Measurements from ENCODE around the gene SH3GLB1. TPM values are rescaled to one million over a fixed set of nuclear protein-coding genes. Genes with fewer than 3 reads are reported as not detected.

SH3GLB1 gene
- total and polyA plus RNA-seq, 2 of the 13 experiments (the other 11 are each of a cell fraction or from before 2014, with no cell fraction given) = 26.0 to 41.5 TPM

- TF ChIP-seq FOXP4 (CRISPR knock-in tag; IDR thresholded peaks at IDR 0.05) (peak; percentile 88), ESRRA (CRISPR knock-in tag; IDR thresholded peaks at IDR 0.05; ENCODE audit: low read depth) (no peak), ZNF530 (CRISPR knock-in tag; IDR thresholded peaks at IDR 0.05; ENCODE audit: low read depth) (no peak), ZNF589 (CRISPR knock-in tag; conservative IDR thresholded peaks at IDR 0.05) (no peak), ZBTB10 (CRISPR knock-in tag; IDR thresholded peaks at IDR 0.05; ENCODE audit: borderline replicate concordance) (no peak; the same call in 1 of the 2 replicates), MYNN (CRISPR knock-in tag; IDR thresholded peaks at IDR 0.05; ENCODE audit: low read depth) (no peak), ZNF704 (CRISPR knock-in tag; IDR thresholded peaks at IDR 0.05; ENCODE audit: borderline replicate concordance) (no peak), HMG20B (CRISPR knock-in tag; conservative IDR thresholded peaks at IDR 0.05) (peak; percentile 70; the same call in 1 of the 2 replicates), KAT2B (IDR thresholded peaks at IDR 0.05; ENCODE audit: borderline replicate concordance, low read depth, low read length) (no peak), NFKBIZ (CRISPR knock-in tag; IDR thresholded peaks at IDR 0.05) (peak; percentile 60; the same call in 1 of the 2 replicates), SATB2 (CRISPR knock-in tag; IDR thresholded peaks at IDR 0.05) (peak; percentile 85), ZNF136 (CRISPR knock-in tag; IDR thresholded peaks at IDR 0.05; ENCODE audit: low read depth) (no peak), ZKSCAN8 (CRISPR knock-in tag; IDR thresholded peaks at IDR 0.05; ENCODE audit: borderline replicate concordance) (0 out of 2 replicates have a peak, but pooled peaks have one; percentile 37), AKAP8 (CRISPR knock-in tag; IDR thresholded peaks at IDR 0.05) (no peak), ZNF790 (CRISPR knock-in tag; IDR thresholded peaks at IDR 0.05; ENCODE audit: borderline replicate concordance) (no peak), ZNF496 (CRISPR knock-in tag; IDR thresholded peaks at IDR 0.05; ENCODE audit: insufficient replicate concordance) (no peak), HHEX (CRISPR knock-in tag; IDR thresholded peaks at IDR 0.05) (peak; percentile 63), ZNF75D (CRISPR knock-in tag; IDR thresholded peaks at IDR 0.05; ENCODE audit: borderline replicate concordance) (no peak), ZFP82 (CRISPR knock-in tag; IDR thresholded peaks at IDR 0.05; ENCODE audit: borderline replicate concordance) (no peak)
Measured at GRCh38 chr1:86774305-86775295, 70.2 kb downstream of the SH3GLB1 start (continued).
